OCI-LY1 (cell line): ENCODE measurements around the gene PCNX2.

Experiments
- EZH2 ChIP-seq: fragments of 200-600 bp; sonication (generic), shearing (Covaris generic); IDR thresholded peaks from 2 replicates; pipeline ENCODE4 v1.8.0; 2017; ENCODE audit warnings: borderline replicate concordance, mixed run types, mild to moderate bottlenecking, antibody characterized with exemption, low read length, moderate library complexity, mixed read lengths
- TF ChIP-seq, protein P1 (sequence below): fragments of 200-600 bp; sonication (generic), shearing (Covaris generic); IDR thresholded peaks from 2 replicates; pipeline ENCODE4 v1.5.1; 2017; ENCODE audit warnings: mild to moderate bottlenecking, antibody characterized with exemption, low read length, moderate library complexity, mixed read lengths

DNA sequence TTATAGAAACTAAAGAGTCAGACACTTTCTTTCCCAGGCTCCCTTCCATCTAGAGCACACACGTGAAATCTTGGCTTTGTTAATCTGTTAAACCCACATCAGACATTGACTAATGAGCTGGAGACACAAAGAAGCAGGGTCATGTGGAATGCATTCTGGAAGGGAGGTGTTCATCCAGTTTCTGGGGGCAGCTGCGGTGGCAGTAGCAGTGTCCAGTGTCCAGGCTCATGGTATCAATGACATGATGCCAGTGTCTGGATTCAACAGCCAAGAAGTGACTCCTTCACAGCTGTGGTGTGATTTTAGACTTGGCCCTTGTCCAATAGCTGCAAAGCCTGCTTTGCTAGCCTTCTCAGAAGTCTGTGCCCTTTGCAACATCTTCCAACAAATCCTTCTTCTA is 249.9 kb downstream of the PCNX2 start:
- TF ChIP-seq, protein P1, sequence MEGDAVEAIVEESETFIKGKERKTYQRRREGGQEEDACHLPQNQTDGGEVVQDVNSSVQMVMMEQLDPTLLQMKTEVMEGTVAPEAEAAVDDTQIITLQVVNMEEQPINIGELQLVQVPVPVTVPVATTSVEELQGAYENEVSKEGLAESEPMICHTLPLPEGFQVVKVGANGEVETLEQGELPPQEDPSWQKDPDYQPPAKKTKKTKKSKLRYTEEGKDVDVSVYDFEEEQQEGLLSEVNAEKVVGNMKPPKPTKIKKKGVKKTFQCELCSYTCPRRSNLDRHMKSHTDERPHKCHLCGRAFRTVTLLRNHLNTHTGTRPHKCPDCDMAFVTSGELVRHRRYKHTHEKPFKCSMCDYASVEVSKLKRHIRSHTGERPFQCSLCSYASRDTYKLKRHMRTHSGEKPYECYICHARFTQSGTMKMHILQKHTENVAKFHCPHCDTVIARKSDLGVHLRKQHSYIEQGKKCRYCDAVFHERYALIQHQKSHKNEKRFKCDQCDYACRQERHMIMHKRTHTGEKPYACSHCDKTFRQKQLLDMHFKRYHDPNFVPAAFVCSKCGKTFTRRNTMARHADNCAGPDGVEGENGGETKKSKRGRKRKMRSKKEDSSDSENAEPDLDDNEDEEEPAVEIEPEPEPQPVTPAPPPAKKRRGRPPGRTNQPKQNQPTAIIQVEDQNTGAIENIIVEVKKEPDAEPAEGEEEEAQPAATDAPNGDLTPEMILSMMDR, result no peak
- TF ChIP-seq EZH2, result no peak
